ENCODE measurements around the gene CTDSP2.

DNA sequence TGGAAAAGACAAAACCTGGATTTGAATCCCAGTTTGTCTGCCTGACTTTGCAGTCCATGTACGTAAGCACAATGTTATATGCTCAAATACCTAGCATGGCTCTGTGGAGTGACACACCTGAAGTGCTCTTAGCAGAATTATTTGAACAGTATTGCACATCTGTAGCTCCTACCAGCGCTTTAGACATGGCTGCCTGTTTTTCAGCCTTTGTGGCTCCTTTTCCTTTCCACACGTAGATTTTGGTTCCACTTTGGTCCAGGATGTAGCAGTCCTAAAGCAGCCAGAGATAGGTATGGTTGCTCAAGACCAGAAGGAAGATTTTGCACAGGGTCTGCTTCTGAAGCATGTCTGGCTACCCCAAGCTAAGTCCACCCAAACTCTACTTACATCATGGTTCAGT lies 37.1 kb downstream of the CTDSP2 start:
- no peak for TF ChIP-seq YY1 (IDR thresholded peaks at IDR 0.05; ENCODE audit: insufficient read depth, insufficient read length)
- no peak for TF ChIP-seq SUZ12 (IDR thresholded peaks at IDR 0.05; ENCODE audit: extremely low read depth, insufficient read depth, insufficient read length)
- TF ChIP-seq ZNF274 (IDR thresholded peaks at IDR 0.05; ENCODE audit: low read depth, low read length): no peak

All from NT2/D1 (cell line).